ENCODE measurements around the gene COG1. TPM values are rescaled to one million over a fixed set of nuclear protein-coding genes. Genes with fewer than 3 reads are reported as not detected.

Gene COG1
- total RNA-seq, 1 experiment from 2014 or later: 26.5 TPM

GRCh38 chr17:73194514-73195222 lies 1.8 kb downstream of the COG1 start:
- no peaks in the 10 kb centered on the region for H3K79me2 ChIP-seq (ENCODE audit: insufficient read depth, low read length)
- H3T11ph ChIP-seq (ENCODE audit: low read length): no peak overlapping the region
- no peak overlapping the region for H2BK12ac ChIP-seq (ENCODE audit: insufficient read length, low read depth, low read length)
- no peak overlapping the region for H2BK5ac ChIP-seq (ENCODE audit: insufficient read length, low read length)
- no peak overlapping the region for H4K5ac ChIP-seq (ENCODE audit: insufficient read length, low read depth, low read length)
- H3K27ac ChIP-seq (ENCODE audit: insufficient read length, low read depth, low read length): no peak overlapping the region
- no peak for DNase-seq
- no peak for TF ChIP-seq CTCF (conservative IDR thresholded peaks at IDR 0.05)
- 0 out of 2 replicates have a peak, but pooled peaks cover 2% of the 10 kb centered on the region for H3K4me1 ChIP-seq (ENCODE audit: insufficient read depth, low read length)
- H2BK15ac ChIP-seq (ENCODE audit: low read depth, low read length): no peak overlapping the region
- H3K9me3 ChIP-seq (ENCODE audit: control insufficient read depth, low read depth, low read length): no peaks in the 10 kb centered on the region
- H3K4ac ChIP-seq (ENCODE audit: low read depth, low read length): no peak overlapping the region
- Mint-ChIP-seq H3K27me3 (ENCODE audit: low read depth) (no peaks in the 10 kb centered on the region), H3K4me3 (peak overlapping the region; percentile 32 to 66; a peak in 3 of 5 replicates), H3K27ac (peak overlapping the region in 1 of 3 experiments; percentile 78; a peak in 1 of 7 replicates), H3K9me3 (no peaks in the 10 kb centered on the region; a peak in 1 of 5 replicates), H3K4me1 (peaks cover 23 to 26% of the 10 kb centered on the region in 2 experiments), H3K36me3 (ENCODE audit: insufficient read depth in 1 of 3, low read depth in 3 of 3) (peaks cover 25 to 39% (median 39%) of the 10 kb centered on the region in 3 experiments; a peak in 6 of 7 replicates)
- H2AFZ ChIP-seq (ENCODE audit: low read length): no peak overlapping the region
- H3K14ac ChIP-seq (ENCODE audit: insufficient read depth, low read length): no peak overlapping the region
- H4K20me1 ChIP-seq (ENCODE audit: control insufficient read depth, insufficient read depth, insufficient read length): no peaks in the 10 kb centered on the region
- H3K9ac ChIP-seq (ENCODE audit: extremely low read depth, insufficient read length, low read length): no peak overlapping the region
- H3K23me2 ChIP-seq (ENCODE audit: insufficient read length, low read depth, low read length, poor library complexity, severe bottlenecking): no peaks in the 10 kb centered on the region
- no CpG with 5 or more reads among the region's 22 CpGs for whole genome bisulfite sequencing (ENCODE audit: extremely low coverage, insufficient read length, low lambda C conversion rate)
- no peak overlapping the region for H2BK120ac ChIP-seq (ENCODE audit: low read depth, low read length, poor library complexity, severe bottlenecking)
- no peak overlapping the region for H3K56ac ChIP-seq (ENCODE audit: insufficient read length, low read depth, low read length)
- H3K4me2 ChIP-seq (ENCODE audit: insufficient read depth, insufficient read length, low read length): no peak overlapping the region
- no peak overlapping the region for H4K8ac ChIP-seq (replicated peaks; ENCODE audit: insufficient read length, low read depth, low read length)
- no peak overlapping the region for H2BK20ac ChIP-seq (ENCODE audit: low read depth, low read length, poor library complexity, severe bottlenecking)
- no peak overlapping the region for H2AK5ac ChIP-seq (ENCODE audit: insufficient read length, low read length)
- H3K18ac ChIP-seq (ENCODE audit: insufficient read length, low read depth, low read length): no peak overlapping the region
- H4K91ac ChIP-seq (ENCODE audit: insufficient read length, low read depth, low read length): no peak overlapping the region
- H3K27me3 ChIP-seq (ENCODE audit: insufficient read depth, low read length): no peaks in the 10 kb centered on the region
- no peaks in the 10 kb centered on the region for H3K79me1 ChIP-seq (ENCODE audit: insufficient read depth, low read depth, low read length, poor library complexity, severe bottlenecking)
- H3K23ac ChIP-seq (ENCODE audit: insufficient read length, low read depth, low read length): no peak overlapping the region
